Gastrocnemius medialis (tissue), 4 donors: ENCODE measurements around the gene UPF1. TPM values are rescaled to one million over a fixed set of nuclear protein-coding genes. Genes with fewer than 3 reads are reported as not detected.

Experiments used
- ATAC-seq, 2 donors: fragments of 150-250 bp; one replicate each; pipeline ENCODE4 v1.9.1; 2016
- DNase-seq, 2 donors: peaks; one replicate each; pipeline ENCODE4 v3.0.0-alpha.2; 2019
- H3K27ac ChIP-seq, 4 donors: fragments of 200-600 bp; sonication (generic); 1 replicate in 1 of 4; 2 replicates in 3 of 4; pipeline ENCODE4 v1.5.1; 2016 to 2018; ENCODE audit warnings: mild to moderate bottlenecking in 2 of 4, moderate library complexity in 1 of 4
- H3K27me3 ChIP-seq, 3 donors: fragments of 200-600 bp; sonication (generic) in 2 of 3; 1 replicate in 1 of 3; 2 replicates in 2 of 3; pipeline versions ENCODE4 v1.5.1 to v1.6.0; 2016 to 2019; ENCODE audit warnings: mild to moderate bottlenecking in 1 of 3, moderate library complexity in 1 of 3
- H3K36me3 ChIP-seq, 2 donors: fragments of 200-600 bp; sonication (generic) in 1 of 2; one replicate each; pipeline ENCODE4 v1.5.1; 2017 to 2018
- H3K4me1 ChIP-seq, 2 donors: fragments of 200-600 bp; sonication (generic) in 1 of 2; one replicate each; pipeline ENCODE4 v1.5.1; 2016 to 2017; ENCODE audit warnings: mild to moderate bottlenecking in 2 of 2
- H3K4me3 ChIP-seq, 4 donors: fragments of 200-600 bp; sonication (generic) in 3 of 4; 1 replicate in 1 of 4; 2 replicates in 3 of 4; pipeline ENCODE4 v1.5.1; 2016 to 2019; ENCODE audit warnings: mild to moderate bottlenecking in 2 of 4
- H3K9me3 ChIP-seq, 3 donors: fragments of 200-600 bp; sonication (generic) in 2 of 3; 1 replicate in 1 of 3; 2 replicates in 2 of 3; pipeline ENCODE4 v1.5.1; 2016 to 2019
- POLR2A ChIP-seq, 2 donors: fragments of 450-650 bp; IDR thresholded peaks; one replicate each; pipeline ENCODE4 v1.6.1; 2017; ENCODE audit warnings: antibody characterized with exemption in 2 of 2, mild to moderate bottlenecking in 2 of 2, moderate library complexity in 2 of 2
- in situ Hi-C, 4 donors: fragments of 200-750 bp; cut with MboI; loops; one replicate each; pipeline versions ENCODE4 v1.15.0 to v1.8.0; 2017; ENCODE audit warnings: low sequenced_read_pairs in 4 of 4
- intact Hi-C: fragments of 100-400 bp; cut with DNase I; formaldehyde crosslinking; loops from one replicate; pipeline ENCODE4 v1.15.1; 2023; ENCODE audit warnings: low total_unique reads
- total RNA-seq, 4 donors: library from RNA; depleted of rRNA; stranded (reverse); fragments of >200 nt; gene quantifications; one replicate each; pipeline versions ENCODE4 v1.1.0 to v1.2.3, GENCODE V29; 2016
- TF ChIP-seq, protein P1 (sequence below), 5 experiments: fragments of 450-650 bp in 3 of 5; fragments of 200-600 bp in 2 of 5; sonication (generic) in 2 of 5; IDR thresholded peaks in 4 of 5; conservative IDR thresholded peaks in 1 of 5; 1 replicate in 4 of 5; 2 replicates in 1 of 5; pipeline ENCODE4 v1.5.1; 2016 to 2019; ENCODE audit warnings: antibody characterized with exemption in 5 of 5, mild to moderate bottlenecking in 3 of 5, moderate library complexity in 3 of 5

Gene UPF1
- total RNA-seq, 4 donors from 2014 or later = 26.0 to 64.9 (median 46.4) TPM

DNA sequence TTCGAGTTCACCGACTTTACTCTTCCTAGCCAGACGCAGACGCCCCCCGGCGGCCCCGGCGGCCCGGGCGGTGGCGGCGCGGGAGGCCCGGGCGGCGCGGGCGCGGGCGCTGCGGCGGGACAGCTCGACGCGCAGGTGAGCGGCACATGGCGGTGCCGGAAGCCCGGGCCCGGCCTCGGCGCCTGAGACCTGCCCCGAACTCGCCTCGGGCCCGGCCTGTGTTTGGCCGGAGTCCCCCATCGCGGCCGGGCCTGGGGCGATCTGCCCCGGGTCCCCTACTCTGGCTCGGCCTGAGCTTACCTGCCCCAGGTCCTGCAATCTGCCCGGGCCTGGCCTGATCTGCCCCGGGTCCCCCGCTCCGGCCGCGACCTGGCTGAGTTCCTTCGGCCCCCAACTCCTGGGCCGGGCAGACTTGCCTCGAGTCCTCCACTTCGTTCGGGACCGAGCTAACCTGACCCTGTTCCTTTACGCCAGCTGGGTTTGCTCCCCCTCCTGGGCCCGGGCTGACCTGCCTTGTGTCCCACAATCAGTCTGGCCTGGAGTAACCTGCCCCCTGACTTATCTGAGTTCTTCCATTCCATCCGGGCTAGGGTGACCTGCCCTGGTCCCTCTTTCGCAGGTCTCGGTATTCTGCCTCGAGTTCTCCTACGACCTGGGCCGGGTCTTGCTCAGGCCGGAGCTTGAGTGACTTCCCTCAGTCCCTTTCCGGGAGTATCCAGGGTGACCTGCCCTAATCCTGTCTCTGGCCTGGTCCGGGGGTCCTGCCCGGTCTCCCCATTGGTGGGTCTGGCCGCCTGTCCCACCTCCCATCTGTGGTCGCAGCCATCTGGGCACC is 764 bp downstream of the UPF1 start:
- H3K9me3 ChIP-seq = peaks cover 0 to 2% (median 1%) of the 10 kb centered on the region in 3 donors
- H3K4me3 ChIP-seq = peak overlapping the region; percentile 78 to 96 (median 83)
- peaks cover 31 to 41% of the 10 kb centered on the region in 2 donors for H3K4me1 ChIP-seq
- peak; percentile 46 to 48 for ATAC-seq
- peak overlapping the region; percentile 77 to 94 (median 86) for H3K27ac ChIP-seq
- TF ChIP-seq, protein P1, sequence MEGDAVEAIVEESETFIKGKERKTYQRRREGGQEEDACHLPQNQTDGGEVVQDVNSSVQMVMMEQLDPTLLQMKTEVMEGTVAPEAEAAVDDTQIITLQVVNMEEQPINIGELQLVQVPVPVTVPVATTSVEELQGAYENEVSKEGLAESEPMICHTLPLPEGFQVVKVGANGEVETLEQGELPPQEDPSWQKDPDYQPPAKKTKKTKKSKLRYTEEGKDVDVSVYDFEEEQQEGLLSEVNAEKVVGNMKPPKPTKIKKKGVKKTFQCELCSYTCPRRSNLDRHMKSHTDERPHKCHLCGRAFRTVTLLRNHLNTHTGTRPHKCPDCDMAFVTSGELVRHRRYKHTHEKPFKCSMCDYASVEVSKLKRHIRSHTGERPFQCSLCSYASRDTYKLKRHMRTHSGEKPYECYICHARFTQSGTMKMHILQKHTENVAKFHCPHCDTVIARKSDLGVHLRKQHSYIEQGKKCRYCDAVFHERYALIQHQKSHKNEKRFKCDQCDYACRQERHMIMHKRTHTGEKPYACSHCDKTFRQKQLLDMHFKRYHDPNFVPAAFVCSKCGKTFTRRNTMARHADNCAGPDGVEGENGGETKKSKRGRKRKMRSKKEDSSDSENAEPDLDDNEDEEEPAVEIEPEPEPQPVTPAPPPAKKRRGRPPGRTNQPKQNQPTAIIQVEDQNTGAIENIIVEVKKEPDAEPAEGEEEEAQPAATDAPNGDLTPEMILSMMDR (IDR thresholded peaks at IDR 0.05 in 4 of 5, conservative IDR thresholded peaks at IDR 0.05 in 1 of 5) = peak in 1 of 5 experiments; percentile 11
- no peak for TF ChIP-seq POLR2A (IDR thresholded peaks at IDR 0.05)
- in situ Hi-C loops = loop anchor here in 2 of 4 donors (25.0 kb wide), 2 partner anchors 245 to 370 kb away; partner anchors contain the start of gene REX1BD (in 1 of the 2)
- H3K27me3 ChIP-seq = no peaks in the 10 kb centered on the region
- intact Hi-C loops = loop anchor here (5.0 kb wide), 1 partner anchor 240 kb away; no protein-coding TSS in a partner anchor
- H3K36me3 ChIP-seq = peaks cover 0 to 8% of the 10 kb centered on the region in 2 donors
- peak in 1 of 2 donors; percentile 47 for DNase-seq

DNA sequence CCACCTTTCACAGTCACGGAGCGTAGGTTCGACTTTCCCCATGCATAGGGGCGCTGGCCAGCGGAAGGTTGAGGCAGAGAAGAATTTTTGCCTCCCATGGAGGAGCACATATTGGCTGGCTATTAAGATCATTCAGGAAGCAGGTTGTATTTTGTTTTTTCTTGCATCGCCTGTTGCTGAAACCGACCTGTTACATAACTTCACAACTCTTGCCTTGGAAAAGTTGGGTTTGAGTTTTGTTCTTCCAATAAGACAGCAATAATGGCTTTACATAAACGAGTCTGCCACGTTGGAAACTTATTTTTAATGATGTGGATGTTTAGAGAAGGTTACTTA is 1.4 kb downstream of the UPF1 start:
- Histone ChIP-seq H3K4me1 (peaks cover 34 to 46% of the 10 kb centered on the region in 2 donors), H3K36me3 (peaks cover 0 to 8% of the 10 kb centered on the region in 2 donors), H3K4me3 (peak overlapping the region; percentile 78 to 96 (median 83)), H3K27me3 (no peaks in the 10 kb centered on the region), H3K27ac (peak overlapping the region; percentile 70 to 94 (median 84)), H3K9me3 (no peaks in the 10 kb centered on the region)
- DNase-seq (no peak), ATAC-seq (no peak)
- in situ Hi-C loops (loop anchor here in 2 of 4 donors (25.0 kb wide), 2 partner anchors 246 to 371 kb away; partner anchors contain the start of gene REX1BD (in 1 of the 2)), intact Hi-C loops (loop anchor here (5.0 kb wide), 1 partner anchor 241 kb away; no protein-coding TSS in a partner anchor)
- TF ChIP-seq, protein P1 (IDR thresholded peaks at IDR 0.05 in 4 of 5, conservative IDR thresholded peaks at IDR 0.05 in 1 of 5) = no peak
- no peak for TF ChIP-seq POLR2A (IDR thresholded peaks at IDR 0.05)

DNA sequence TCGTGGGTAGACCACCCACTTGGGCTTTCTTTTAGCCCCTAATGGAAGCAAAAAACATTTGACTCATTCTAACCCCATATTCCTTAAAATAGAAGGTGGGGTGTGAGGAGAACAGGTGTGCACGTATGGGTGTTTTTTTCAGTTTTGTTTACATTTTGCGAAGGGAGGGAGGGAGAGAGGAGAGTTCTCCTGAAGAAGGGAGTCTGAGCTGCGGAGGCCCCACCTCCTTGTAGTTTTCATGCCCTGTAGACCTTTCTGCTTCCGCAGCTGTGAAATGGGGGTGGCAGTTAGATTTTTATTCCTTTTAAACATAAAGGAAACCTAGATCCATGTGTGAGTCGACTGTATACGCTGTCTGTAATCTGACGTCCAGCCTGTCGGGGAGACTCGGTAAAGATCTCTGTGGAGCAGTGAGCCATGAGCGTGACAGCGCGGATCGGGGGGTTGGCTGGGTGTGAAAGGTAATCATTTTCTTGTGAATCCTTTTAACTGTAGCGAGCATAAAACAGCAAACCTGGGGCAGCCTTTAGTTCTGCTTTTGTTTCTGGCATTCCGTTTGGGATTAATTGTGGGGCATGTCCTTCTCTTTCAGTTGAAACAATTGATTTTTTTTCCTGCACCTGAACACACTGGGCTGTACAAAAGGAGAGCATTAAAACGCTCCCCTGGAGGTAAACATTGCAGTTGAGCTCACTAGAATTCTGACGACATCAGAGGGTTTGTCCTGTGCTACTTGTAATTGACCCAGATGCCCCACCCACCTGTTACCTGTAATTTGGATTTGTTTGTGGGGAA is 2.3 kb downstream of the UPF1 start:
- no peaks in the 10 kb centered on the region for H3K9me3 ChIP-seq
- in situ Hi-C loops (loop anchor here in 2 of 4 donors (25.0 kb wide), 2 partner anchors 247 to 372 kb away; partner anchors contain the start of gene REX1BD (in 1 of the 2)), intact Hi-C loops (loop anchor here (5.0 kb wide), 1 partner anchor 242 kb away; no protein-coding TSS in a partner anchor)
- H3K36me3 ChIP-seq = peaks cover 0 to 8% of the 10 kb centered on the region in 2 donors
- H3K27ac ChIP-seq = peak overlapping the region in 1 of 4 donors; percentile 77
- DNase-seq (no peak), ATAC-seq (no peak)
- H3K27me3 ChIP-seq = no peaks in the 10 kb centered on the region
- H3K4me1 ChIP-seq = peaks cover 44 to 54% of the 10 kb centered on the region in 2 donors
- TF ChIP-seq, protein P1 (IDR thresholded peaks at IDR 0.05 in 4 of 5, conservative IDR thresholded peaks at IDR 0.05 in 1 of 5) = no peak
- TF ChIP-seq POLR2A (IDR thresholded peaks at IDR 0.05) = no peak
- peak overlapping the region; percentile 78 to 96 (median 83) for H3K4me3 ChIP-seq

DNA sequence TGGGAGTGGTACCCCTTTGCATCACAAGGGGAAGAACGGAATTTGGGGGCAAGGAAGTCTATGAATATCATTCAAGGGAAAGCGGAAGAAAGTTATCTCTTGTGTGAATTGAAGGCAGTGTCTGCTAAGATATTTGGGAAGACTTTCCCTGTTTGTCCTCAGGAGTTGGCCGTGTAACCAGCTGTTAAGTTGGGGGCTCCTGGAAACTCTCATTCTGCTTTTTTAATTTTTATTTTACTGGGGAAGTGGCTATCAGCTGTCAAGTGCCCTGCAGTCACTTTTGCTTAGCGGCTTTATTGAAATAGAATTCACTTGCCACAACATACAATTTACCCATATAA is 2.9 kb downstream of the UPF1 start:
- DNase-seq (no peak), ATAC-seq (no peak)
- intact Hi-C loops = loop anchor here (5.0 kb wide), 1 partner anchor 242 kb away; no protein-coding TSS in a partner anchor
- TF ChIP-seq POLR2A (IDR thresholded peaks at IDR 0.05) = no peak
- TF ChIP-seq, protein P1 (IDR thresholded peaks at IDR 0.05 in 4 of 5, conservative IDR thresholded peaks at IDR 0.05 in 1 of 5) = no peak
- in situ Hi-C loops = loop anchor here in 2 of 4 donors (25.0 kb wide), 2 partner anchors 247 to 372 kb away; partner anchors contain the start of gene REX1BD (in 1 of the 2)
- peaks cover 49 to 60% of the 10 kb centered on the region in 2 donors for H3K4me1 ChIP-seq
- H3K27me3 ChIP-seq = no peaks in the 10 kb centered on the region
- H3K4me3 ChIP-seq = peak overlapping the region in 1 of 4 donors; percentile 79
- H3K27ac ChIP-seq = no peak overlapping the region
- peaks cover 0 to 8% of the 10 kb centered on the region in 2 donors for H3K36me3 ChIP-seq
- no peaks in the 10 kb centered on the region for H3K9me3 ChIP-seq
